HL-60 (cell line): ENCODE data around the gene COX8C.

Experiments
- DNase-seq, 2 experiments: peaks; one replicate each; pipeline ENCODE4 v3.0.0-alpha.2; 2010 to 2020; ENCODE audit warnings: low read depth in 1 of 2, low spot score in 1 of 2
- H3K27ac ChIP-seq: fragments of 250-450 bp; sonication (Bioruptor Pico); replicated peaks from 2 replicates; pipeline ENCODE4 v1.5.1; 2020; ENCODE audit warnings: mild to moderate bottlenecking, moderate library complexity
- H3K27me3 ChIP-seq: fragments of 250-450 bp; sonication (Bioruptor Pico); 2 replicates; pipeline ENCODE4 v1.5.1; 2021; ENCODE audit warnings: mild to moderate bottlenecking, moderate library complexity; ENCODE audit not compliant: insufficient read depth, poor library complexity, severe bottlenecking
- H3K4me3 ChIP-seq: replicated peaks from 2 replicates; pipeline ENCODE4 v1.5.1; 2011; ENCODE audit warnings: mild to moderate bottlenecking, control low read depth, low read length; ENCODE audit not compliant: insufficient read depth
- CTCF ChIP-seq: IDR thresholded peaks from one replicate; pipeline ENCODE4 v1.5.1; 2011; ENCODE audit warnings: low read length, control low read depth, inconsistent platforms; ENCODE audit not compliant: insufficient read depth
- GABPA ChIP-seq: IDR thresholded peaks from 2 replicates; pipeline ENCODE4 v1.6.1; 2012; ENCODE audit warnings: low read depth
- POLR2AphosphoS5 ChIP-seq: IDR thresholded peaks from 2 replicates; pipeline ENCODE4 v1.6.1; 2012; ENCODE audit warnings: low read depth
- REST ChIP-seq: IDR thresholded peaks from 2 replicates; pipeline ENCODE4 v1.6.1; 2012; ENCODE audit warnings: low read depth; ENCODE audit not compliant: insufficient replicate concordance
- SPI1 ChIP-seq: IDR thresholded peaks from 2 replicates; pipeline ENCODE4 v1.6.1; 2012; ENCODE audit warnings: low read depth, mild to moderate bottlenecking, borderline replicate concordance

Gene COX8C

GRCh38 chr14:93368996-93369712, 22.2 kb downstream of the COX8C start:
- no peak overlapping the region for H3K4me3 ChIP-seq
- peak overlapping the region; percentile 62 for H3K27ac ChIP-seq
- TF ChIP-seq CTCF (no peak), SPI1 (no peak), GABPA (no peak)
- DNase-seq, result no peak
- H3K27me3 ChIP-seq, result no peaks in the 10 kb centered on the region

GRCh38 chr14:93369713-93370266, 22.8 kb downstream of the COX8C start:
- Histone ChIP-seq H3K4me3 (no peak overlapping the region), H3K27me3 (no peaks in the 10 kb centered on the region), H3K27ac (peak overlapping the region; percentile 62)
- no peak for TF ChIP-seq REST
- peak; percentile 26; the same call in 1 of the 2 replicates for TF ChIP-seq SPI1
- TF ChIP-seq POLR2AphosphoS5, result peak; percentile 38; the same call in 1 of the 2 replicates
- TF ChIP-seq GABPA, result peak; percentile 39; the same call in 1 of the 2 replicates
- no peak for TF ChIP-seq CTCF
- DNase-seq, result peak; percentile 71 to 86

- DNase-seq, result peak; percentile 57 to 86
- TF ChIP-seq SPI1 (peak; percentile 82), POLR2AphosphoS5 (no peak), REST (no peak)
- Histone ChIP-seq H3K4me3 (no peak overlapping the region), H3K27me3 (no peaks in the 10 kb centered on the region), H3K27ac (no peak overlapping the region)
Measured at GRCh38 chr14:93375673-93376156, 28.7 kb downstream of the COX8C start.

- TF ChIP-seq SPI1 (peak; percentile 80), GABPA (no peak)
- peak in 1 of 2 experiments; percentile 4 for DNase-seq
- no peak overlapping the region for H3K27ac ChIP-seq
Measured at GRCh38 chr14:93379831-93380230, 32.8 kb downstream of the COX8C start.

More at GRCh38 chr14:93379831-93380230, 32.8 kb downstream of the COX8C start:
- H3K27me3 ChIP-seq, result no peaks in the 10 kb centered on the region
- H3K4me3 ChIP-seq, result no peak overlapping the region
